Stimulated activated CD4-positive, alpha-beta T cell treated with anti-CD3 and anti-CD28 coated beads, Interleukin-1b, Interleukin-23, amount 100 ng/mL, for 24 hours (primary cell): ENCODE results near the gene SLC25A42.
"Not testable (repeated sequence)": the region's sequence is repeated elsewhere in the genome, so short reads cannot be mapped to it uniquely, and the experiment has no call there.

Source experiments
- DNase-seq, 4 experiments: peaks; one replicate each; pipeline ENCODE4 v3.0.0-alpha.2; 2020; ENCODE audit warnings: low read depth in 4 of 4, low spot score in 1 of 4

SLC25A42 gene

GRCh38 chr19:19134687-19135158 lies 70.9 kb downstream of the SLC25A42 start:
- DNase-seq: peak in 2 of 4 experiments; percentile 29 to 30

GRCh38 chr19:19135713-19136112 lies 71.9 kb downstream of the SLC25A42 start:
- DNase-seq: not testable (repeated sequence)

GRCh38 chr19:19137556-19138108 lies 73.8 kb downstream of the SLC25A42 start:
- no peak for DNase-seq

GRCh38 chr19:19138109-19138981 lies 74.6 kb downstream of the SLC25A42 start, which contains the start of gene TMEM161A:
TSS of gene TMEM161A (minus strand) at chr19:19138478. CDS start at chr19:19138428, 50 bp downstream.
- DNase-seq: peak; percentile 89 to 95 (median 92)

- no peak for DNase-seq
Measured at GRCh38 chr19:19139876-19140229, 76.1 kb downstream of the SLC25A42 start.

GRCh38 chr19:19140476-19140875 lies 76.7 kb downstream of the SLC25A42 start:
- DNase-seq: no peak

GRCh38 chr19:19142347-19142746 lies 78.6 kb downstream of the SLC25A42 start:
- no peak for DNase-seq

- DNase-seq: no peak
Measured at GRCh38 chr19:19145281-19145680, 81.5 kb downstream of the SLC25A42 start.

GRCh38 chr19:19145684-19146608 lies 82.2 kb downstream of the SLC25A42 start:
- peak; percentile 73 to 90 (median 78) for DNase-seq

- no peak for DNase-seq
Measured at GRCh38 chr19:19146865-19147264, 83.1 kb downstream of the SLC25A42 start.

GRCh38 chr19:19147344-19147743 lies 83.5 kb downstream of the SLC25A42 start:
- no peak for DNase-seq

GRCh38 chr19:19148504-19148903 lies 84.7 kb downstream of the SLC25A42 start:
- not testable (repeated sequence) for DNase-seq

- no peak for DNase-seq
Measured at GRCh38 chr19:19149435-19149834, 85.6 kb downstream of the SLC25A42 start.

- no peak for DNase-seq
Measured at GRCh38 chr19:19151418-19151817, 87.6 kb downstream of the SLC25A42 start.

- no peak for DNase-seq
Measured at GRCh38 chr19:19152668-19153384, 89.0 kb downstream of the SLC25A42 start.

GRCh38 chr19:19154768-19155494 lies 91.1 kb downstream of the SLC25A42 start:
- no peak for DNase-seq

- no peak for DNase-seq
Measured at GRCh38 chr19:19155495-19156219, 91.9 kb downstream of the SLC25A42 start.

- no peak for DNase-seq
Measured at GRCh38 chr19:19157808-19158207, 94.0 kb downstream of the SLC25A42 start.

- no peak for DNase-seq
Measured at GRCh38 chr19:19159534-19159933, 95.7 kb downstream of the SLC25A42 start.
